Measurements from ENCODE around the gene E4F1.

The E4F1 gene

DNA sequence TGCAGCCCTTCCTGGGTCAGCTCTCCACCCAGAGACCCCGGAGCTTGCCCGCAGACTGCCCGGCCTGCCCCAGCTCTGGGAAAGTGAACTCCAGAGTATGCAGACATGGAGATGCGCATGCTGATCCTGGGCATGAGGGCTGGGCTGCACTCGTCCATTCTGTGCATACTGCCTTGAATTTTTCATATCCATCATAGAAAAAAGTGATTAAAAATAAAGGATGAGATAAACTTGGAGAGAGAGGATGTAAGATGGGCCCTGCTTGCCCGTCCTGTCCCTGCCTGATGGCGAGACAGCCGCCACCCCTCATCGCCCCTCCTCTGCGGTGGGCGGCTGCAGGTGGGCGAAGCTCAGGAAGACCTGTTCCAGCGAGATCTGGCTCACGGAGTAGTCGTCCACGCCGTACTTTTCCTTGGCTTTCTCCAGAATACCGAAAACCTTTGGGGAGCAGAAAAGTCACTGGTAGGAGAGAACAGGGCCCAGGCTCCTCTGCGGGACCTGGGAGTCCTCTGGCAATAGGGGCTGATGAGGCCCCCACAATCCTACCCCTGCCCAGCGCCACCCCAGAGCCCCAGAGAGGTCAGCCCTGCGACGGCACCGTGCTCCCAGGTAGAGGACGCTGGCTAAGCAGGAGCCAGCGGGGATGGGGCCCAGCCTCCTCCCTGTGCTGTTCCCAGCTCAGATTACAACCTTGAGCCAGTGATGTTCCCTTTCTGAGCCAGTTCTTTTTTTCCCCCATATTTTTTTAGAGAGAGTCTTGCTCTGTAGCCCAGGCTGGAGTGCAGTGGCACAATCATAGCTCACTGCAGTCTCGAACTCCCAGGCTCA lies 53.2 kb downstream of the E4F1 start:
- no peak overlapping the region for H3K4me3 ChIP-seq (ENCODE audit: low read depth in 1 of 2, low read length in 2 of 2)

GRCh38 chr16:2277466-2278271 lies 54.3 kb downstream of the E4F1 start:
- no peak for TF ChIP-seq EZH2 (IDR thresholded peaks at IDR 0.05; ENCODE audit: borderline replicate concordance, low read depth, low read length, severe bottlenecking)
- TF ChIP-seq, protein P1, sequence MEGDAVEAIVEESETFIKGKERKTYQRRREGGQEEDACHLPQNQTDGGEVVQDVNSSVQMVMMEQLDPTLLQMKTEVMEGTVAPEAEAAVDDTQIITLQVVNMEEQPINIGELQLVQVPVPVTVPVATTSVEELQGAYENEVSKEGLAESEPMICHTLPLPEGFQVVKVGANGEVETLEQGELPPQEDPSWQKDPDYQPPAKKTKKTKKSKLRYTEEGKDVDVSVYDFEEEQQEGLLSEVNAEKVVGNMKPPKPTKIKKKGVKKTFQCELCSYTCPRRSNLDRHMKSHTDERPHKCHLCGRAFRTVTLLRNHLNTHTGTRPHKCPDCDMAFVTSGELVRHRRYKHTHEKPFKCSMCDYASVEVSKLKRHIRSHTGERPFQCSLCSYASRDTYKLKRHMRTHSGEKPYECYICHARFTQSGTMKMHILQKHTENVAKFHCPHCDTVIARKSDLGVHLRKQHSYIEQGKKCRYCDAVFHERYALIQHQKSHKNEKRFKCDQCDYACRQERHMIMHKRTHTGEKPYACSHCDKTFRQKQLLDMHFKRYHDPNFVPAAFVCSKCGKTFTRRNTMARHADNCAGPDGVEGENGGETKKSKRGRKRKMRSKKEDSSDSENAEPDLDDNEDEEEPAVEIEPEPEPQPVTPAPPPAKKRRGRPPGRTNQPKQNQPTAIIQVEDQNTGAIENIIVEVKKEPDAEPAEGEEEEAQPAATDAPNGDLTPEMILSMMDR (IDR thresholded peaks at IDR 0.05; ENCODE audit: borderline replicate concordance, extremely low read depth, low read length, poor library complexity, severe bottlenecking), result no peak
- Histone ChIP-seq H3K9me3 (ENCODE audit: insufficient read depth, low read length, severe bottlenecking) (no peaks in the 10 kb centered on the region), H4K20me1 (ENCODE audit: insufficient read depth, low read length) (0 out of 2 replicates have a peak, but pooled peaks cover 10% of the 10 kb centered on the region), H3K79me2 (ENCODE audit: insufficient read depth, low read length) (no peaks in the 10 kb centered on the region), H3K36me3 (ENCODE audit: insufficient read depth, low read length) (no peaks in the 10 kb centered on the region), H3K27ac (ENCODE audit: low read length) (no peak overlapping the region), H3K4me2 (ENCODE audit: insufficient read depth, low read length) (no peak overlapping the region), H3K4me1 (ENCODE audit: insufficient read depth, low read length) (no peaks in the 10 kb centered on the region), H3K27me3 (ENCODE audit: insufficient read depth, low read length, poor library complexity) (no peaks in the 10 kb centered on the region), H3K9ac (ENCODE audit: low read depth, low read length) (no peak overlapping the region), H2AFZ (ENCODE audit: low read depth, low read length) (no peak overlapping the region), H3K4me3 (ENCODE audit: low read depth in 1 of 2, low read length in 2 of 2) (no peak overlapping the region)
- ATAC-seq (ENCODE audit: insufficient read depth, low read depth) (no peak), DNase-seq (no peak)

More for the DNA sequence above, 53.2 kb downstream of the E4F1 start:
- ATAC-seq (ENCODE audit: insufficient read depth, low read depth) (no peak), DNase-seq (no peak)
- no peak overlapping the region for H3K27ac ChIP-seq (ENCODE audit: low read length)
- TF ChIP-seq EZH2 (IDR thresholded peaks at IDR 0.05; ENCODE audit: borderline replicate concordance, low read depth, low read length, severe bottlenecking), result no peak
- TF ChIP-seq, protein P1 (IDR thresholded peaks at IDR 0.05; ENCODE audit: borderline replicate concordance, extremely low read depth, low read length, poor library complexity, severe bottlenecking), result no peak
- H3K4me1 ChIP-seq (ENCODE audit: insufficient read depth, low read length), result no peaks in the 10 kb centered on the region
- no peak overlapping the region for H2AFZ ChIP-seq (ENCODE audit: low read depth, low read length)
- H4K20me1 ChIP-seq (ENCODE audit: insufficient read depth, low read length), result peaks cover 14% of the 10 kb centered on the region
- no peaks in the 10 kb centered on the region for H3K27me3 ChIP-seq (ENCODE audit: insufficient read depth, low read length, poor library complexity)
- H3K79me2 ChIP-seq (ENCODE audit: insufficient read depth, low read length), result no peaks in the 10 kb centered on the region
- H3K36me3 ChIP-seq (ENCODE audit: insufficient read depth, low read length), result no peaks in the 10 kb centered on the region
- H3K9ac ChIP-seq (ENCODE audit: low read depth, low read length), result no peak overlapping the region
- H3K9me3 ChIP-seq (ENCODE audit: insufficient read depth, low read length, severe bottlenecking), result no peaks in the 10 kb centered on the region
- no peak overlapping the region for H3K4me2 ChIP-seq (ENCODE audit: insufficient read depth, low read length)

DNA sequence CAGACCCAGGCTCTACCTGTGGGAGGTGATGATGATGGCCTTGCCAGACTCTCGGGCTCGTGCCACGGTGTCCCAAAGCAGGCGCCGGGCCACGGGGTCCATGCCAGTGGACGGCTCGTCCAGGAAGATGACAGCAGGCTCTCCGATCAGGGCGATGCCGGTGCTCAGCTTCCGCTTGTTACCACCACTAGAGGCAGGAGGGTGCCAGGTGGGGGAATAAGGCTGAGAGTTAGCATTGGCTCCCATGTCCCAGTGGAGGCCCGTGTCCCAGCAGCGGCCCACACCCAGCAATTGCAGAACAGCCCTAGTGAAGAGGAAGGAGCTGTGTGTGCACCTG lies 54.8 kb downstream of the E4F1 start:
- H3K36me3 ChIP-seq (ENCODE audit: insufficient read depth, low read length), result no peaks in the 10 kb centered on the region
- DNase-seq, result no peak
- TF ChIP-seq EZH2 (IDR thresholded peaks at IDR 0.05; ENCODE audit: borderline replicate concordance, low read depth, low read length, severe bottlenecking), result no peak
- TF ChIP-seq, protein P1 (IDR thresholded peaks at IDR 0.05; ENCODE audit: borderline replicate concordance, extremely low read depth, low read length, poor library complexity, severe bottlenecking), result peak; percentile 28

More for the DNA sequence above, 54.8 kb downstream of the E4F1 start:
- Histone ChIP-seq H3K4me1 (ENCODE audit: insufficient read depth, low read length) (no peaks in the 10 kb centered on the region), H3K27ac (ENCODE audit: low read length) (no peak overlapping the region), H3K9ac (ENCODE audit: low read depth, low read length) (no peak overlapping the region), H3K27me3 (ENCODE audit: insufficient read depth, low read length, poor library complexity) (no peaks in the 10 kb centered on the region), H3K4me3 (ENCODE audit: low read depth in 1 of 2, low read length in 2 of 2) (no peak overlapping the region), H3K4me2 (ENCODE audit: insufficient read depth, low read length) (no peak overlapping the region), H3K79me2 (ENCODE audit: insufficient read depth, low read length) (no peaks in the 10 kb centered on the region), H2AFZ (ENCODE audit: low read depth, low read length) (no peak overlapping the region), H3K9me3 (ENCODE audit: insufficient read depth, low read length, severe bottlenecking) (no peaks in the 10 kb centered on the region), H4K20me1 (ENCODE audit: insufficient read depth, low read length) (peaks cover 9% of the 10 kb centered on the region; the same call in 1 of the 2 replicates)
- 0 out of 3 replicates have a peak, but pooled peaks have one; percentile 47 for ATAC-seq (ENCODE audit: insufficient read depth, low read depth)
